ENCODE measurements around the gene RAB27A. TPM values are rescaled to one million over a fixed set of nuclear protein-coding genes. Genes with fewer than 3 reads are reported as not detected.

RAB27A gene
- total RNA-seq, 1 experiment from 2014 or later = 8.7 TPM

DNA sequence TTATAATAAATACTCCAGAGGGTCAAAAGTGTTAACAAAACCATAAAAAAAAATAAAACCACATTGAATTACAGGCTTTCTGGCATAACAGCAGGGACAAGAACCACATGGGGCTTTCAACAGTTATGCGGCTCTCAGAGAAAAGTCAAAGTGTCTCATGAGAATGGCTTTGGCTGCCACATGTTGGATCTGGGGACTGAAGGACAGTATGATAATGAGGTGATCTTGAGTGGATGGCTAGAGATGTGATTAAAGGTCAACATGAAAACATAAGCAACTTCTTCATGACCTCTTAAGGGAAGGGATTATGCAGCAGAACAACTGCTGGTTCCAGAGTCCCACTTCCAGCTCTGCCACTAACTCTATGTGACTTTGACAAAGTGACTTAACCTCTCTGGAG is 5.2 kb downstream of the RAB27A start:
- Histone ChIP-seq H3K4me1 (no peaks in the 10 kb centered on the region; the same call in 1 of the 2 replicates), H3K27me3 (replicated peaks; ENCODE audit: control insufficient read depth, insufficient read depth, low read length) (no peaks in the 10 kb centered on the region), H3K4me3 (ENCODE audit: low read depth, low read length) (no peak overlapping the region), H3K36me3 (ENCODE audit: control insufficient read depth, insufficient read depth, low read length) (no peaks in the 10 kb centered on the region), H3K9me3 (no peaks in the 10 kb centered on the region)
- TF ChIP-seq, protein P1, sequence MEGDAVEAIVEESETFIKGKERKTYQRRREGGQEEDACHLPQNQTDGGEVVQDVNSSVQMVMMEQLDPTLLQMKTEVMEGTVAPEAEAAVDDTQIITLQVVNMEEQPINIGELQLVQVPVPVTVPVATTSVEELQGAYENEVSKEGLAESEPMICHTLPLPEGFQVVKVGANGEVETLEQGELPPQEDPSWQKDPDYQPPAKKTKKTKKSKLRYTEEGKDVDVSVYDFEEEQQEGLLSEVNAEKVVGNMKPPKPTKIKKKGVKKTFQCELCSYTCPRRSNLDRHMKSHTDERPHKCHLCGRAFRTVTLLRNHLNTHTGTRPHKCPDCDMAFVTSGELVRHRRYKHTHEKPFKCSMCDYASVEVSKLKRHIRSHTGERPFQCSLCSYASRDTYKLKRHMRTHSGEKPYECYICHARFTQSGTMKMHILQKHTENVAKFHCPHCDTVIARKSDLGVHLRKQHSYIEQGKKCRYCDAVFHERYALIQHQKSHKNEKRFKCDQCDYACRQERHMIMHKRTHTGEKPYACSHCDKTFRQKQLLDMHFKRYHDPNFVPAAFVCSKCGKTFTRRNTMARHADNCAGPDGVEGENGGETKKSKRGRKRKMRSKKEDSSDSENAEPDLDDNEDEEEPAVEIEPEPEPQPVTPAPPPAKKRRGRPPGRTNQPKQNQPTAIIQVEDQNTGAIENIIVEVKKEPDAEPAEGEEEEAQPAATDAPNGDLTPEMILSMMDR (IDR thresholded peaks at IDR 0.05; ENCODE audit: insufficient read depth in 1 of 2, low read depth in 1 of 2, low read length in 1 of 2, severe bottlenecking in 1 of 2, unreplicated experiment in 1 of 2) = no peak
- CTCF ChIA-PET = no interaction called here
- Mint-ChIP-seq H3K36me3 (ENCODE audit: insufficient read depth, unreplicated experiment) (no peaks in the 10 kb centered on the region), H3K9me3 (ENCODE audit: unreplicated experiment) (no peaks in the 10 kb centered on the region), H3K27ac (ENCODE audit: unreplicated experiment) (no peak overlapping the region), H3K4me3 (ENCODE audit: unreplicated experiment) (no peak overlapping the region), H3K4me1 (ENCODE audit: low read depth, unreplicated experiment) (no peaks in the 10 kb centered on the region), H3K27me3 (ENCODE audit: insufficient read depth, unreplicated experiment) (no peaks in the 10 kb centered on the region)
- POLR2A ChIA-PET = no interaction called here
- no peak for DNase-seq
- intact Hi-C loops (cut with micrococcal nuclease; ENCODE audit: unreplicated experiment) = no loop called here
- no TSS peak for BruUV-seq (replicated peaks)

GRCh38 chr15:55283379-55284147 is 6.0 kb downstream of the RAB27A start:
- no peaks in the 10 kb centered on the region for H3K4me1 ChIP-seq
- TF ChIP-seq, protein P1 (IDR thresholded peaks at IDR 0.05; ENCODE audit: insufficient read depth in 1 of 2, low read depth in 1 of 2, low read length in 1 of 2, severe bottlenecking in 1 of 2, unreplicated experiment in 1 of 2) = no peak
- H3K36me3 Mint-ChIP-seq (ENCODE audit: insufficient read depth, unreplicated experiment) = no peaks in the 10 kb centered on the region

DNA sequence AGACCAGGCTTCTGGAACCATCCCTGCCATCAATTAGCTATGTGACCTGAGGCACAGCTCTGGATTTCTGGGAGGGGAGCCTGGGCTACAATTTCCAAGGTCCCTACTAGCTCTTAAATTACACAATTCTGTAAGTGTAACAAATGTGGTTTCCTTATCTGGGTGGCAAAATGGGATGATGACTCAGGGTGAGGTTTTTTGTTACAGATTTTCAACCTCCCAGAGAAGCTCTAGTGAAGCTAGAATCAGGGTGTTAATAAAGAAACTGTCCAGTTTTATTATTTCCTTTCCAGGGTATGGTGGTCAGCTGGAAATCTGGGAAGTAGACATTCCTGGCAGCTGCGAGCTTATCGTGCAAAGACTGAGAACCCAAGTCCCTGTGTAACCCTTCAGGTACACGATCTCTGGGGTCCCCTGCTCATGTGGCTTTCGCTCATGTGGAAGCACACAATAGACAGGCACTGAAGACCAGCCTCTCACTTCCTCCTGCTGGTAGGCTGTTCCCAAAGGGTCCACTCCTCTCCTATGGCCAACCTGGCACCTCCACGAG is 7.3 kb downstream of the RAB27A start:
- no TSS peak for BruUV-seq (replicated peaks)
- Histone ChIP-seq H3K9me3 (no peaks in the 10 kb centered on the region), H3K36me3 (ENCODE audit: control insufficient read depth, insufficient read depth, low read length) (no peaks in the 10 kb centered on the region), H3K27me3 (replicated peaks; ENCODE audit: control insufficient read depth, insufficient read depth, low read length) (no peaks in the 10 kb centered on the region), H3K4me3 (ENCODE audit: low read depth, low read length) (no peak overlapping the region), H3K4me1 (no peaks in the 10 kb centered on the region)
- no peaks in the 10 kb centered on the region for H3K27me3 Mint-ChIP-seq (ENCODE audit: insufficient read depth, unreplicated experiment)
- intact Hi-C loops (cut with micrococcal nuclease; ENCODE audit: unreplicated experiment) = no loop called here
- peaks cover 3% of the 10 kb centered on the region for H3K36me3 Mint-ChIP-seq (ENCODE audit: insufficient read depth, unreplicated experiment)
- no peak overlapping the region for H3K27ac Mint-ChIP-seq (ENCODE audit: unreplicated experiment)
- no peak overlapping the region for H3K4me3 Mint-ChIP-seq (ENCODE audit: unreplicated experiment)
- TF ChIP-seq, protein P1 (IDR thresholded peaks at IDR 0.05; ENCODE audit: insufficient read depth in 1 of 2, low read depth in 1 of 2, low read length in 1 of 2, severe bottlenecking in 1 of 2, unreplicated experiment in 1 of 2) = no peak
- CTCF ChIA-PET = no interaction called here
- no peak for DNase-seq
- H3K9me3 Mint-ChIP-seq (ENCODE audit: unreplicated experiment) = no peaks in the 10 kb centered on the region
- H3K4me1 Mint-ChIP-seq (ENCODE audit: low read depth, unreplicated experiment) = no peaks in the 10 kb centered on the region
- POLR2A ChIA-PET = no interaction called here

More at GRCh38 chr15:55283379-55284147, 6.0 kb downstream of the RAB27A start:
- Mint-ChIP-seq H3K9me3 (ENCODE audit: unreplicated experiment) (no peaks in the 10 kb centered on the region), H3K27ac (ENCODE audit: unreplicated experiment) (no peak overlapping the region), H3K4me3 (ENCODE audit: unreplicated experiment) (no peak overlapping the region), H3K4me1 (ENCODE audit: low read depth, unreplicated experiment) (no peaks in the 10 kb centered on the region), H3K27me3 (ENCODE audit: insufficient read depth, unreplicated experiment) (no peaks in the 10 kb centered on the region)
- intact Hi-C loops (cut with micrococcal nuclease; ENCODE audit: unreplicated experiment) = no loop called here
- no peak for DNase-seq
- Histone ChIP-seq H3K36me3 (ENCODE audit: control insufficient read depth, insufficient read depth, low read length) (no peaks in the 10 kb centered on the region), H3K9me3 (no peaks in the 10 kb centered on the region), H3K27me3 (replicated peaks; ENCODE audit: control insufficient read depth, insufficient read depth, low read length) (no peaks in the 10 kb centered on the region), H3K4me3 (ENCODE audit: low read depth, low read length) (no peak overlapping the region)
- BruUV-seq (replicated peaks) = no TSS peak
- CTCF ChIA-PET = no interaction called here
- POLR2A ChIA-PET = no interaction called here
